Muscle of leg (tissue), 11 donors: ENCODE results near the gene NPC1. TPM values are rescaled to one million over a fixed set of nuclear protein-coding genes. Genes with fewer than 3 reads are reported as not detected.
"Not testable (repeated sequence)": the region's sequence is repeated elsewhere in the genome, so short reads cannot be mapped to it uniquely, and the experiment has no call there.

Source experiments
- DNase-seq: peaks from one replicate; pipeline ENCODE4 v3.0.0; 2013
- H3K27ac ChIP-seq: one replicate; pipeline ENCODE4 v1.5.1; 2013; ENCODE audit warnings: mild to moderate bottlenecking, low read length, control low read depth
- H3K27me3 ChIP-seq: one replicate; pipeline ENCODE4 v1.6.1; 2013; ENCODE audit warnings: low read length; ENCODE audit not compliant: control insufficient read depth, insufficient read depth
- H3K36me3 ChIP-seq: one replicate; pipeline ENCODE4 v1.6.1; 2013; ENCODE audit warnings: low read length; ENCODE audit not compliant: control insufficient read depth, insufficient read depth
- H3K4me1 ChIP-seq: one replicate; pipeline ENCODE4 v1.6.1; 2013; ENCODE audit warnings: low read length; ENCODE audit not compliant: control insufficient read depth, insufficient read depth
- H3K4me3 ChIP-seq: one replicate; pipeline ENCODE4 v1.5.1; 2013; ENCODE audit warnings: low read length, control low read depth
- H3K9me3 ChIP-seq: replicated peaks from 2 replicates; pipeline ENCODE4 v1.6.1; 2013; ENCODE audit warnings: low read depth, low read length; ENCODE audit not compliant: control insufficient read depth
- WGBS: methylation state at CpG from one replicate; pipeline ENCODE4 v1.1.5; 2013; ENCODE audit warnings: missing lambda C conversion rate; ENCODE audit not compliant: insufficient coverage; 5-methylcytosine and 5-hydroxymethylcytosine counted together
- polyA plus RNA-seq, 8 donors: library from polyadenylated mRNA; unstranded; fragments of 120-200 nt; gene quantifications; one replicate each; pipeline versions ENCODE4 v1.2.1 to v1.2.3, GENCODE V29; 2013; ENCODE audit warnings: inconsistent platforms in 1 of 8, low replicate concordance in 1 of 8; ENCODE audit not compliant: insufficient read length in 8 of 8, insufficient read depth in 1 of 8
- total RNA-seq: library from RNA; stranded (reverse); fragments of 120-200 nt; gene quantifications from one replicate; pipeline ENCODE4 v1.2.4, GENCODE V29; 2013

NPC1 gene
- total and polyA plus RNA-seq, 9 donors, result 17.9 to 29.2 (median 25.3) TPM

DNA sequence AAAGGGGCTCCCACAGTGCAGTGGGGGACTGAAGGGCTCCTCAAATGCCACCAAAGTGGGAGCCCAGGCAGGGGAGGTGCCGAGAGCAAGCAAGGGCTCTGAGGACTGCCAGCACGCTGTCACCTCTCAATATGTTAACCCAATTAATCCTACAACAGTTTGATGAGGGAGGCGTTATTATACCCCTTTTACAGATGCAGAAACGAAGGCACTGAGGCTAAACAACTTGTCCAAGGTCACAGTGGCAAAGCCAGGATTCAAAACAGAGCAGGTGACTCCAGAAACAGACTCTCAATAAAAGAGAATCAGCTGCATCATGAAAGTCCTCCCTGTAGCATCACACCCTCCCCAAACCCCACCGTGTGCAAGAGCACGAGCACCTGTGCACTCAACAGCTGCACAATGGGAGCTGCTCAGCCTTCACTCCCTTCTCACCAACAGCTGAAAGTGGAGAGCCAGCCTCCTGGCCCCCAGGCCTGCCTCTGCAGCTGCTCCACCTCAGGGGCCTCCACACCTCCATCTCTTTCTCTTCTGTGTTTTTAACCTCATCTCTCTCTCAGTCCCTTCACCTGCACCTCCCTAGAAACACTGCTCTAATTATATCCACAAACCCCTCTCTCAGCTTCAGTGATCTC is 8.1 kb downstream of the NPC1 start:
- WGBS, result 85% methylated on average over 4 of the region's 6 CpGs
- peak; percentile 45 for DNase-seq
- H3K27me3 ChIP-seq, result no peaks in the 10 kb centered on the region
- H3K36me3 ChIP-seq, result peaks cover 19% of the 10 kb centered on the region
- no peaks in the 10 kb centered on the region for H3K9me3 ChIP-seq
- no peak overlapping the region for H3K4me3 ChIP-seq
- peak overlapping the region; percentile 29 for H3K27ac ChIP-seq
- H3K4me1 ChIP-seq, result peaks cover 23% of the 10 kb centered on the region

- H3K27ac ChIP-seq, H3K9me3 ChIP-seq, H3K27me3 ChIP-seq, H3K4me3 ChIP-seq, DNase-seq: not testable (repeated sequence)
- peaks cover 22% of the 10 kb centered on the region for H3K36me3 ChIP-seq
- WGBS, result 91% methylated on average over 12 of the region's 24 CpGs
- peaks cover 23% of the 10 kb centered on the region for H3K4me1 ChIP-seq
These were observed 8.8 kb downstream of the NPC1 start for GRCh38 chr18:23577521-23577920.

- peaks cover 20% of the 10 kb centered on the region for H3K4me1 ChIP-seq
- WGBS, result 80% methylated on average over 3 of the region's 7 CpGs
- no peaks in the 10 kb centered on the region for H3K9me3 ChIP-seq
- DNase-seq, result no peak
- H3K4me3 ChIP-seq, result no peak overlapping the region
- no peaks in the 10 kb centered on the region for H3K27me3 ChIP-seq
- H3K27ac ChIP-seq, result no peak overlapping the region
- peaks cover 23% of the 10 kb centered on the region for H3K36me3 ChIP-seq
These were observed 11.0 kb downstream of the NPC1 start for GRCh38 chr18:23575309-23575651.

GRCh38 chr18:23574611-23575308 is 11.5 kb downstream of the NPC1 start:
- peaks cover 25% of the 10 kb centered on the region for H3K36me3 ChIP-seq
- H3K27ac ChIP-seq, result peak overlapping the region; percentile 20
- no peaks in the 10 kb centered on the region for H3K27me3 ChIP-seq
- peaks cover 20% of the 10 kb centered on the region for H3K4me1 ChIP-seq
- DNase-seq, result peak; percentile 18
- H3K9me3 ChIP-seq, result no peaks in the 10 kb centered on the region
- 63% methylated on average over 1 of the region's 5 CpGs for WGBS
- H3K4me3 ChIP-seq, result no peak overlapping the region

DNA sequence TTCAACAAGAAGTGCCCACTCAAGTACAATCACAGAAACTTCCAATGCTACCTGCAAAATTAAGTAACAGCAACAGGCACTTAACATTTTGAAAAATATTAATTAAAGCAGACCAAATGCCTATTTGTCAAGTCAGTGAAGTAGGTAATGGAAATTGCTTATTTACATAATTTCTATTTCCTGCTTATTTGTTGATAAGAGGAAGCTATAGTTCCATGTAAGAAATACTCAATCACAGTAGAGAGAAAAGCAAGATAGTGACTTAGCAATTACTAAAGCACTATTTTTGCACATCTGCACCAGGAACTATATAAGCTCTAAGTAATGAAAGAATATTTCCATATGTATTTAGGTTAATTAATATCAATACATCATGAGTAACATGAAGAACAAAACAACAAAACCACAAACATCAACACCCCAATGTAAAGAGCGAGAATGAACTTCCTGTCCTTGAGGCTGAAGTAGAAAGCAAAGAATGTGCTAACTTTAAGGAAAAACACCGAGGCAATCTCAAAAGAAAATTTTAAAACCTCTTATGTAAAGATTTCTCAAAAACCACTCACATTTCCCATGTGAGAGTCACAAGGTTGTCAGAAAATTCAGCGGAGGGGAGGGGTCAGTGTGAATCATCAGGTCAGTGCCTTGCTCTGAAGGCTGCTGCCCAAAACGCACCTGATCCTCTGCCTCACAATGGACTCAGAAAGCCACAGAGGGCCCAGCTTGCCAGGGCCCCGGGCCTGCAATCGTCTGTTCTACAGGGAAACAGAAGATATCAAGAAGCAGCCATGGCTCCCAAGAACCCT is 12.5 kb downstream of the NPC1 start:
- Histone ChIP-seq H3K9me3 (no peaks in the 10 kb centered on the region), H3K27ac (peak overlapping the region; percentile 1), H3K4me3 (no peak overlapping the region), H3K36me3 (peaks cover 30% of the 10 kb centered on the region), H3K4me1 (peaks cover 17% of the 10 kb centered on the region), H3K27me3 (no peaks in the 10 kb centered on the region)
- peak; percentile 16 for DNase-seq
- 52% methylated on average over 3 of the region's 6 CpGs for WGBS

DNA sequence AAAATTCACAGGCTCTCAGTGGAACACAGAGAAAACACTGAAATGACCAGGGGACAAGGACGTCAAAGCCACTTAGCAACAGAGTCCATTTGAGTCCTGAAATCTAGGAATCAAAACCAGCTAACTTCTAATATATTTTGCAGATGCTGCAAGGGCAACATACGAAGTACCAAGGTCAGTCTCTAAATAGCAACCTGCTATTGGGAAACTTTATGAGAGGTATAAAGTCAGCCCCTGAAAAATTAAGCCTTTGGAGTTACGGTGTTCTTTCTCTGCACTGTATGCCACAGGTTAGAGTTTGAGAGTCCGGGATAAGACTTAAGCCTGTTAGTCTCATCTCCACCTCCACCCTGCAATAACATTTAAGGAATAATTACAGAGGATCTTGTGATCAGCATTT is 13.3 kb downstream of the NPC1 start:
- Histone ChIP-seq H3K27ac (no peak overlapping the region), H3K36me3 (peaks cover 33% of the 10 kb centered on the region), H3K4me1 (peaks cover 9% of the 10 kb centered on the region), H3K9me3 (no peaks in the 10 kb centered on the region), H3K4me3 (no peak overlapping the region), H3K27me3 (no peaks in the 10 kb centered on the region)
- DNase-seq, result no peak
- 100% methylated on average over 1 of the region's 4 CpGs for WGBS

- Histone ChIP-seq H3K27ac (no peak overlapping the region), H3K4me3 (no peak overlapping the region), H3K27me3 (no peaks in the 10 kb centered on the region), H3K9me3 (no peaks in the 10 kb centered on the region), H3K36me3 (peaks cover 34% of the 10 kb centered on the region), H3K4me1 (peaks cover 9% of the 10 kb centered on the region)
- WGBS, result 89% methylated on average over 3 of the region's 5 CpGs
- DNase-seq, result no peak
These were observed 13.7 kb downstream of the NPC1 start for GRCh38 chr18:23572570-23572969.

- Histone ChIP-seq H3K4me3 (no peak overlapping the region), H3K4me1 (peaks cover 9% of the 10 kb centered on the region), H3K9me3 (no peaks in the 10 kb centered on the region), H3K36me3 (peaks cover 38% of the 10 kb centered on the region), H3K27me3 (no peaks in the 10 kb centered on the region), H3K27ac (no peak overlapping the region)
- WGBS, result no CpG with 5 or more reads among the region's 2 CpGs
- no peak for DNase-seq
These were observed 14.3 kb downstream of the NPC1 start for GRCh38 chr18:23572012-23572411.

GRCh38 chr18:23570912-23571504 is 15.3 kb downstream of the NPC1 start:
- Histone ChIP-seq H3K27me3 (no peaks in the 10 kb centered on the region), H3K4me1 (peaks cover 9% of the 10 kb centered on the region), H3K4me3 (no peak overlapping the region), H3K9me3 (no peaks in the 10 kb centered on the region), H3K27ac (no peak overlapping the region), H3K36me3 (peaks cover 39% of the 10 kb centered on the region)
- WGBS, result 93% methylated on average over 2 of the region's 3 CpGs
- DNase-seq, result no peak
